Testis (tissue), 2 donors: Measurements from ENCODE around the gene RPS23.
"Not testable (repeated sequence)": the region's sequence is repeated elsewhere in the genome, so short reads cannot be mapped to it uniquely, and the experiment has no call there.

ENCODE experiments used
- CTCF ChIP-seq, 3 experiments: fragments of 450-650 bp in 2 of 3; fragments of 200-600 bp in 1 of 3; sonication (generic) in 1 of 3; IDR thresholded peaks; one replicate each; pipeline ENCODE4 v1.5.1; 2016 to 2019; ENCODE audit warnings: antibody characterized with exemption in 3 of 3, mild to moderate bottlenecking in 2 of 3, moderate library complexity in 1 of 3
- POLR2A ChIP-seq: fragments of 450-650 bp; IDR thresholded peaks from one replicate; pipeline ENCODE4 v1.6.1; 2017; ENCODE audit warnings: antibody characterized with exemption, mild to moderate bottlenecking, moderate library complexity

- not testable (repeated sequence) for TF ChIP-seq CTCF (IDR thresholded peaks at IDR 0.05); POLR2A
Measured at GRCh38 chr5:82273426-82273825, 4.7 kb downstream of the RPS23 start.
